Glutamatergic neuron (in vitro differentiated cells): ENCODE measurements around the gene ZNF860. TPM values are rescaled to one million over a fixed set of nuclear protein-coding genes. Genes with fewer than 3 reads are reported as not detected.

ENCODE experiments used
- DNase-seq: peaks from one replicate; pipeline ENCODE4 v3.0.0; 2022
- H3K27ac Mint-ChIP-seq: one replicate; pipeline ENCODE4 v1.8.0; 2020; ENCODE audit warnings: mild to moderate bottlenecking, mixed read lengths, inconsistent platforms; ENCODE audit not compliant: unreplicated experiment
- H3K27me3 Mint-ChIP-seq: one replicate; pipeline ENCODE4 v1.8.0; 2020; ENCODE audit warnings: mild to moderate bottlenecking, moderate library complexity, mixed read lengths, inconsistent platforms; ENCODE audit not compliant: unreplicated experiment
- H3K36me3 Mint-ChIP-seq: one replicate; pipeline ENCODE4 v1.8.0; 2020; ENCODE audit warnings: mild to moderate bottlenecking, mixed read lengths, inconsistent platforms; ENCODE audit not compliant: unreplicated experiment
- H3K4me1 Mint-ChIP-seq: one replicate; pipeline ENCODE4 v1.8.0; 2020; ENCODE audit warnings: mild to moderate bottlenecking, low read depth, mixed read lengths, inconsistent platforms; ENCODE audit not compliant: unreplicated experiment
- H3K4me3 Mint-ChIP-seq: one replicate; pipeline ENCODE4 v1.8.0; 2020; ENCODE audit warnings: mild to moderate bottlenecking, mixed read lengths, inconsistent platforms; ENCODE audit not compliant: unreplicated experiment
- H3K9me3 Mint-ChIP-seq: one replicate; pipeline ENCODE4 v1.8.0; 2020; ENCODE audit warnings: mild to moderate bottlenecking, moderate library complexity, mixed read lengths, inconsistent platforms; ENCODE audit not compliant: unreplicated experiment
- total RNA-seq: library from RNA; stranded (reverse); fragmentation: NEBNext Ultra II Directional; extraction: Animal tissue kit (Norgen Biotek cat#: 25700); gene quantifications from one replicate; pipeline ENCODE4 v1.2.1, GENCODE V29; 2021; ENCODE audit not compliant: unreplicated experiment
- TF ChIP-seq, protein P1 (sequence below): fragments of 200-600 bp; sonication (generic); IDR thresholded peaks from one replicate; pipeline ENCODE4 v1.5.0; 2021; ENCODE audit not compliant: partially characterized antibody, unreplicated experiment

ZNF860 gene
- total RNA-seq, 1 donor from 2014 or later = not detected

- H3K4me3 Mint-ChIP-seq = no peak overlapping the region
These were observed 35.0 kb upstream of the ZNF860 start for GRCh38 chr3:31946484-31947081.

GRCh38 chr3:31947162-31947561, 34.4 kb upstream of the ZNF860 start:
- TF ChIP-seq, protein P1, sequence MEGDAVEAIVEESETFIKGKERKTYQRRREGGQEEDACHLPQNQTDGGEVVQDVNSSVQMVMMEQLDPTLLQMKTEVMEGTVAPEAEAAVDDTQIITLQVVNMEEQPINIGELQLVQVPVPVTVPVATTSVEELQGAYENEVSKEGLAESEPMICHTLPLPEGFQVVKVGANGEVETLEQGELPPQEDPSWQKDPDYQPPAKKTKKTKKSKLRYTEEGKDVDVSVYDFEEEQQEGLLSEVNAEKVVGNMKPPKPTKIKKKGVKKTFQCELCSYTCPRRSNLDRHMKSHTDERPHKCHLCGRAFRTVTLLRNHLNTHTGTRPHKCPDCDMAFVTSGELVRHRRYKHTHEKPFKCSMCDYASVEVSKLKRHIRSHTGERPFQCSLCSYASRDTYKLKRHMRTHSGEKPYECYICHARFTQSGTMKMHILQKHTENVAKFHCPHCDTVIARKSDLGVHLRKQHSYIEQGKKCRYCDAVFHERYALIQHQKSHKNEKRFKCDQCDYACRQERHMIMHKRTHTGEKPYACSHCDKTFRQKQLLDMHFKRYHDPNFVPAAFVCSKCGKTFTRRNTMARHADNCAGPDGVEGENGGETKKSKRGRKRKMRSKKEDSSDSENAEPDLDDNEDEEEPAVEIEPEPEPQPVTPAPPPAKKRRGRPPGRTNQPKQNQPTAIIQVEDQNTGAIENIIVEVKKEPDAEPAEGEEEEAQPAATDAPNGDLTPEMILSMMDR = no peak
- Mint-ChIP-seq H3K27ac (no peak overlapping the region), H3K4me1 (peaks cover 5% of the 10 kb centered on the region), H3K9me3 (peaks cover 5% of the 10 kb centered on the region), H3K27me3 (no peaks in the 10 kb centered on the region), H3K36me3 (peaks cover 10% of the 10 kb centered on the region), H3K4me3 (no peak overlapping the region)
- DNase-seq = no peak

More at GRCh38 chr3:31946484-31947081, 35.0 kb upstream of the ZNF860 start:
- Mint-ChIP-seq H3K9me3 (peaks cover 5% of the 10 kb centered on the region), H3K27me3 (no peaks in the 10 kb centered on the region), H3K36me3 (peaks cover 10% of the 10 kb centered on the region), H3K4me1 (peaks cover 5% of the 10 kb centered on the region), H3K27ac (no peak overlapping the region)
- TF ChIP-seq, protein P1 = no peak
- DNase-seq = no peak

DNA sequence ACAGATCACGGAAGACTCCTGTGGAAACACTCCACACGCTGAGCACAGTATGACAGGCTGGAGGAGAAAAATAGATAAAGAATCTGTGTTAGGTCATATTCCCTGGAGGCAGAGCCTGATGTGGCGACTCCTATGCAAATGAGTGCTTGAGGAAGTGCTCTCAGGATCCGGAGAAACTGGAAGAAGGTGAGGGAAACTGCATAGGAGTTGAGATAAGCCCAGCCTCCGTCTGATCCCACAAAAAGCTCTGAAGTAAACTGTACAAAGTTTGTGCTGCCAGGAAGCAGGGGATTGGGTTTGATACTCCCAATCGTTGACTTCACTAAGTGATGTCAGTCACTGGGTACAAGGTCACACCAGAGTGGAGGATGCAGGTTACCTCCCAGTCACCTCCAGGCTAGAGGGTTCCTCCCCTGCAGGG, 33.9 kb upstream of the ZNF860 start:
- Mint-ChIP-seq H3K36me3 (peaks cover 10% of the 10 kb centered on the region), H3K9me3 (peaks cover 5% of the 10 kb centered on the region), H3K4me1 (peaks cover 5% of the 10 kb centered on the region), H3K4me3 (no peak overlapping the region), H3K27me3 (no peaks in the 10 kb centered on the region), H3K27ac (no peak overlapping the region)
- DNase-seq = no peak
- TF ChIP-seq, protein P1 = no peak

- Mint-ChIP-seq H3K27me3 (no peaks in the 10 kb centered on the region), H3K4me1 (peaks cover 5% of the 10 kb centered on the region), H3K27ac (no peak overlapping the region), H3K9me3 (peaks cover 5% of the 10 kb centered on the region), H3K36me3 (peaks cover 10% of the 10 kb centered on the region), H3K4me3 (no peak overlapping the region)
- no peak for DNase-seq
- TF ChIP-seq, protein P1 = no peak
These were observed 33.3 kb upstream of the ZNF860 start for GRCh38 chr3:31948280-31948679.

DNA sequence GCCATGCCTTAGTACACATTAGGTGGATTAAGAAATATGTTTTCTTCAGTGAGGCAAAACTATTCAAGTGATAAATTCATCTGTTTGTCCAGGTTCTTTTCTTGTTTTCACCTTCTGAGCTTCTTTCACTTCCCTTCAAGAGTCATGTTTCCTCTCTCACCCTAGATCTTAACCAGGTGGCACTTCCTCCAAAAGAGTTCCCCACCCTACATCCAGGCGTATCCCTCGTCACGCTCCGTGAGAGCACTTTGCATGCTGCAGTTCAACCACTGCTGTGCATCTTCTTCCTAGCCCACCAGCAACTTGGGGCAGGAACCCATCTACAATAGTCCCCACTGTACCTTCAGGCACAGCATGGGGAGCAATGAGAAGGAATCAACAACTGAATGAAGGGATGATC, 29.3 kb upstream of the ZNF860 start:
- H3K9me3 Mint-ChIP-seq = peaks cover 2% of the 10 kb centered on the region
- TF ChIP-seq, protein P1 = no peak
- H3K36me3 Mint-ChIP-seq = peaks cover 20% of the 10 kb centered on the region
- DNase-seq = no peak
- no peak overlapping the region for H3K27ac Mint-ChIP-seq
- H3K4me3 Mint-ChIP-seq = no peak overlapping the region
- H3K4me1 Mint-ChIP-seq = peaks cover 2% of the 10 kb centered on the region
- H3K27me3 Mint-ChIP-seq = no peaks in the 10 kb centered on the region
